Stimulated activated CD4-positive, alpha-beta T cell treated with anti-CD3 and anti-CD28 coated beads, Interleukin-4, amount 100 ng/mL, for 1 hour (primary cell): ENCODE measurements around the gene HS6ST2.

Source experiments
- DNase-seq: peaks from one replicate; pipeline ENCODE4 v3.0.0-alpha.2; 2020

HS6ST2 gene

DNA sequence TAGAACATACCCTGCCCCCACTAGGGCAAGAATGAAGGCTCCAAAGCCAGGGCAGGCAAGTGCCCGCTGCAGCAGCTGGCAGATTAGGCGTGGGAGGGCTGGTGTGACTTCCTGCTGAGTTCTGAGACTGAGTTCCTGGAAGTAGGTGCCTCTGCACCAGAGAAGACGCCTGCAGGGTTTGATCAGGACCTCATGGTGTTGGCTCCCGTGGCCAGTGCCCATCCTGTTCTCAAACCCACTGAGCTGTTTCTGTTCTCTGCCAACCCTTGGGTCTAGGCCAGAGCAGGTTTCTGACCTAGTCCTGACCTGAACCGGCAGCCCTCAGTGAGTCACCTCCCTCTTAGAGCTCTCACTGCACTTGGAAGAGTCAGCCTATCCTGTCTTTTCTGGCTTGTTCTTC lies 220.7 kb downstream of the HS6ST2 start:
- peak; percentile 19 for DNase-seq

DNA sequence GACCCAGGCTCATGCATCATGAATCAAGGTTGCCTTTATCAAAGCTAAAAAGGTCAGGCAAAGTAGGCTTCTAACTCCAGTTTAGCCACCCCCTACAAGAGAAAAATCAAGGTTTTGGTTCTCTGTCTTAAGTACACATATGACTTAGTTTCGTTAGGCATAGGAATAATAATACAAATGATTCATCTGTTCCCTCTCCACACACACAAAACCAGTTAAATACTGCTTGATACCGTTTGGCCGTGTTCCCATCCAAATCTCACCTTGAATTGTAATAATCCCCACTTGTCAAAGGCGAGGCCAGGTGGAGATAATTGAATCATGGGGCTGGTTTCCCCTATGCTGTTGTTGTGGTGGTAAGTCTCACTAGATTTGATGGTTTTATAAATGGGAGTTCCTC lies 226.2 kb downstream of the HS6ST2 start:
- no peak for DNase-seq

DNA sequence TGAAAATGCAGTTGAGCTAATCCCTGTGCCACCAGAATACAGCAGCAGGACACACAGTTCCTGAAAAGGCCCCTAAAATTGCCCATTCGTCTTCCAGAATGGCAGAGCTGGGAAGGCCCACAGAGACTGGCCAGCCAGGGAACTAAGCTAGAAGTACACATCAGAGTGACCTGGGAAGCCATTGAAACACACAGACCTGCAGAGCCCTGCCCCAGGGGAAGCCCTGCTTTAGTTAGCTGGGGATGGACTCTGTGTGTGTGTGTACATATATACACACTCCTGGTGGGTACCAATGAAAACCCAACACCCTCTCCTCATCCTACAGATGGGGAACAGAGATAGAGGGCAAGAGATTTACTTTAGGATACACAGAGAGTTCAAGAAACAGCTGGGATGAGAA lies 227.7 kb downstream of the HS6ST2 start:
- DNase-seq = no peak

DNA sequence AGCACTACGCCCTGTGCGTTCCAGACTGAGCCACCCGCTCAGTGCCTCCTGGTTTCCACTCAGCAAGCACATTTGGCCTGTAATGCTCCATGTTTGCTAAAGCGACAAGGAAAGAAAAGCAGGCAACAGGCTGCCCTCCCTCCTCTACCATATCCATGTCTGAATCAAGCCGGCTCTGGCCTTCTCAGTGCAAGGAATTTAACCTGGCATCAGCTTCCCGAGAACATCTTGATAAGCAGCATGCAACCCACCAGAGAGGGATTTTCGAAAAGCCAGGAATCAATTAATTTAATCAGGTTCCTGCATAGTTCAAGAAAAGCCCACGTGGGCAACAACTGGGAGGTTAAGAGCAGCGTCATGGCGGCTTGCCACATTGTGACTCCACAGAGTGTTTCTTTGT lies 228.2 kb downstream of the HS6ST2 start:
- DNase-seq = no peak

DNA sequence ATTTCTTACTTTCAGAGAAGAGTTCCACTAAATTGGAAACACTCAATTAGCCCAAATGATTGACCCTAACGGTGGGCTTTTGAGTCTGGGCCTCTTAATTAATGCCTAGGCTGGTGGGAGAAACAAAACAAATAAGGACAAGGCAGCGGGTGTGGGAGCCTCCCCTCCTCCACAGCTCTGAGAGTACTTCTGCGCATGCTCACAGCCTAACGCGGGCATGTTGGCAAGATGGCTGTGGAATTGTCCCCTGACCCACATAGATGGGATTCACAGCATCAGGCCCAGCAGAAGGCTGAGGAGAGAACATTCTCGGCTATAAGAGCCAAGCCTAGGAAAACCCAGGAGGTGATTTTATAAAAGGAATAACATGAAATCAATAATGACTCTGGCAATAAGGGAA lies 230.1 kb downstream of the HS6ST2 start:
- no peak for DNase-seq

DNA sequence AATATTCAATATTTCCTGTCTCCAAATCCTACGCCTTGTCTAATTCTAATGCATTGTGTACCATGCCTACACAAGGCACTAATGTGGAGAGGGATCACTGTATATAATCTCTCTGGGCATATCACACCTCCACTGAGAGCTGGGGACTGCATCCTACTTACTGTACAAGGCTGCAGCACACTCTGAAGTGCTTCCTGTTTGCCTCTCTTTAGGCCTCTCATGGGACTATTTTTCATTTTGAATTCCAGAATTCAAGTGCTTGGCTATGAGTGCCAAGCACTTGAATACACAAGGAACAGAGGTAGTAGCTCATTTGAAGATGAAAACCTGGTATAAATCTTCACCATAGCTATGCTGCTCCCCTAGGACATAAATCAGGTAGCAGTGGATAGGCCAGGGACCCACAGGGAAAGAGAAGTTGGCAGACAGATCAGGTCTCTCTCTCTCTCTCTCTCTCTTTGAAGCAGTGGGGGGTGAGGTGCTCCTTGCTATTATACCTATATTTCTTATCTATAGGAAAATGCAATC lies 239.9 kb downstream of the HS6ST2 start:
- DNase-seq = no peak

DNA sequence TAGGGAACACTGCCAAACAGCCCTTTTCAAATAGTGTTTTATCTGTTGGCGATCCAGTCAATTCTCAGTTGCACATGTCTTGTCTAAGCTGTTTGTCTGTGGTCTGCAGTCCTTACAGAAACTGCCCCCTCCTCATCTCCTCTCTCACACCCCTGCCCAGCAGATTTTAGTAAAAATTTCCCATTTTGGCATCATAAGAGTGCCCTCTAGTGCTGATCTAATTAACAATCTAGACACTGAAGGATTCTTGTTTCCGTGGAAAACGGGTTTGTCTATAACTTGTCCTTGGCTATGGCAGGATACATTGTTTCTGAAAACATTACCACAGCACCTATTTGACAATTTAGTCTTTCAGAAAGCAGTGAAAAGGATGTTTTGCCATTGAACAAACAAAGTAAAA lies 242.4 kb downstream of the HS6ST2 start:
- DNase-seq = no peak

DNA sequence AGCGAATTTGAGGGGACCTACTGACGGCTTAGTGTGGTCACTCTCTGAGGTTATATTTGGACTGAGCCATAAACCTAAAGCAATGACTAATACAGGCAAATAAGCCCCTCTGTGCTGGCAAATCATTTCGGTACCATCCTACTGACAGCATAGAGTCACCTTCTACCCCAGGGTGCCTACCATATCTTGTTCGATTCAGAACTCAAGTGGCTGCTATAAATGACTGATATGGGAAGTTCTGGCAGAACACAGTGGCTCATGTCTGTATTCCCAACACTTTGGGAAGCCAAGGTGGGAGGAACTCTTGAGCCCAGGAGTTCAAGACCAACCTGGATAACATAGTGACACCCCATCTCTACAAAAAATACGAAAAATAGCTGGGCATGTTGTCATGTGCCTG lies 243.5 kb downstream of the HS6ST2 start:
- DNase-seq = no peak

DNA sequence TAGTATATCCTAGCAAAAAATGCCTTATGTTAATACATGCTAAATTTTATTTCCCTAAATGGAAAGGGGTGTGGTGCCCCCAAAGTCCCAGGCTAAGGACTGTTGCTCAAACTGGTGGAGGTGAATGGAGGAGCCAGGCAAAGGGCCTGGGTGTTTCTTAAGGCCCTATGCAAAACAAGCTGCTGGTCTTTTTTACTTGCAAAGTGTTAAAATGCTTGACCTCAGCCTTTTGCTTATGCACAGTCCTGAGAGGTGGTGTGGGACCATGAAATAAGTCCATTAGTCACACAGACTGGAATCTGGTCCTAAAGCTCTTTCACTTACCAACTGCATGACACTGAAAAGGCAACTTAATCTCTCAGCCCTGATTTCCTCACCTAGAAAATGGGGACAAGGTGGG lies 246.1 kb downstream of the HS6ST2 start:
- DNase-seq = no peak

DNA sequence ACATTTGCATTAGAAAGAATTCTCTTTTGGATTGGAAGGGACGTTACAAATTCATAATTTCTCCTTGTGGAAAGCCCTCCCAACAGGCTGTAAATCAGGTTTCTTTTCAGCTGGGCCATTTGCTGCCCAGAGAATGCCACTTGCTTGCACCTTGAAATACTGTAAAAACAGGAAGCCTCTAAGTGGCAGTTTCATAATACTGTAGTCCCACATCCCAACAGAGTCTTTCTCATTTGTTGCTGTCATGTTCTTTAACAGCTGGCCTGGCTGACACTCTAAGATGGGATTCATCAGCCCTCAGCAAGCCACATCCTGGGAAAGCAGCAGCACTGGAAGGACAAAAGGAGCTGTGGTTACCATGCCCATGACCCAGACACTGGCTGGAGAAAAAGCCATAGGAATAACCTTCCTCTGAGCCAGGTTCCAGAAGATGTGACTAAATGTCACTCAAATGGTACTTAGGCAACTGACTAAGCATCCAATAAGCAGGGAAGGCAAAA lies 247.7 kb downstream of the HS6ST2 start:
- DNase-seq = no peak

DNA sequence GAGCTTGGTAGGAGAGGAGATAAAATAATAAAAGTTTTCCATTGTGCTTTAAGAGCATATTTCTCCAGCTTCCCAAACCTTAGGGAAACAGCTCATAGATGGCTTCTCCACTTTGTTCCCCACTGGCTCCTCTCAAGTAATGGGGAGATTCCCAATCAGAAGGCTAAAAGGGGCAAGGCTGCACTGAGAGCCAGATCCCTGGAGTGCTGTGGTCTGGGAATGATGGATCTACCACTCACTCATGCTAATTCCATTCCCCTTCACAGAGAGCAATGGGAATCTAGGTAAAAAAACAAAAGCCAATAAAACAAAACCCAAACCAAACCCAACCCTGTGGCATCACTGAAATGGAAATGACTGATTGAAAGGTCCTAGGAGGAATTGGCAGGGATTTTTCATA lies 249.9 kb downstream of the HS6ST2 start:
- no peak for DNase-seq

DNA sequence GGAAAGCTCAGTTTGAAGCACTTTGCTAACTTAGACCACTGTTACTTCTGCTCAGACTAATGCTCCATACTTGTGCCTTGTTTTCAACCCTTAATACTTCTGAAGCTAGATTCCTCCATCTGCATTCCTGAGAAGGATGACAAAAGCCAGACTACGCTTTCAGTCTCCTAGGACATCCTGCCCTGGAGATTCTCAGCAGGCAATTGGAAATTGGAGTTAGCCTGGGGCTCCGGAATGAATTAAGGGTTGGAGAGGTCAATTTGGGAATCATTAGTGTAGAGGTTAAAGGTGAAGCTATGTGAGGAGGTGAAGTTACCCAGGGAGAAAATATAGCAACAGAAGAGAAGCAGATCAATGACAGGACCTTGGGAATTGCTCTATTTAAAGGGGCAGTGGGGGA lies 253.7 kb downstream of the HS6ST2 start:
- no peak for DNase-seq

DNA sequence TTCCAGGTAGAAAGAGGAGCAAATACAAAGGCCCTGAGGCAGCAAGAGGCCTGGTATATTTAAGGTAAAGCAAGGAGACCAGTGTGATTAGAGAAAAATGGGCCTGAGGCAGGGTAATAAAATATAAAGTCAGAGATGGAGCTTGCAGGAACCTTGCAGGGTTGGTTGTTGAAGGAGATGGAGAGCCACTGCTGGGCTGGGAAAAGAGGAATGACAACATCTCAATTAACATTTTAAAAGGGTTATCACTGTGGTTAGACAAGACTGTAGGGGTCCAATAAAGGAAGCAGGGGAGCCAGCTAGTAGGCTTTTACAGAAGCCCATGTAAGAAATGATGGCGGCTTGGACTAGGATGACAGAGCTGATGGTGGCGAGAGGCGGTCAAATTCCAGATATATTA lies 264.0 kb downstream of the HS6ST2 start:
- DNase-seq = no peak

DNA sequence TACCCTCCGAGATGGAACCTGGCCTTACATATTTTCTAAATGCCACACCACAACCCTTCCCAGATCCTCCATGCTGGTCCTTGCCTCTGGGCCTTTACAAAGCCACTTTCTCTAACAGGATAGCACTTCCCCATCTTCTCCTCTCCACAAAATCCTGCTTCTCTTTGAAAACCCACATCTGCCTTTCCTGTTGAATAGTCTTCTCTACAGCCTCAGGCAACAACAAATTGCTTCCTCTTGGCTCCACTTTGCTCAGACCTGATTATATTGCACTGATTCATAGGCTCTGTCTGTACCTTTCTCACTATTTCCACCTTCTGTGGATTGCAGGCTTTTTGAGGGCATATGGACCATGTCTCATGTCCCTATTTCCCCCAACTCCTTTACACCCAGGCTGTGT lies 265.9 kb downstream of the HS6ST2 start:
- no peak for DNase-seq

DNA sequence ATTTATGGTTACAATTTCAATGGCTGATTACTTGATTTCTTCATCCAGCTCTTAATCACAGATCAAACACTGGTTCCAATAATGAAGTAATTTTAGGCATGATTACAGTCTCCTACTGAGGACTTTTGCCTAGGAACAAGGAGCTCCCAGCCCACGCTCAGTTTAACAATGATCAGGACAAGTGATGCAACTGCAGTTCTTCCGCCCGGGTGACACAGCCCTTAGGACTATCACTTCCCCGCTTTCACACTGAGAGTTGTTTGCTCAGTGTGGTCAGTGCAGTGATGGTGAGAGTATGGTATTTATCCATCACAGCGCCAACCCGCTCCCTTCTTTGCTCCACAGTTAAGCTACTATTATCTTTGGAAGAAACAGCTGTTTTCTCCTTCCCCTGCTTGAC lies 266.4 kb downstream of the HS6ST2 start:
- DNase-seq = no peak

DNA sequence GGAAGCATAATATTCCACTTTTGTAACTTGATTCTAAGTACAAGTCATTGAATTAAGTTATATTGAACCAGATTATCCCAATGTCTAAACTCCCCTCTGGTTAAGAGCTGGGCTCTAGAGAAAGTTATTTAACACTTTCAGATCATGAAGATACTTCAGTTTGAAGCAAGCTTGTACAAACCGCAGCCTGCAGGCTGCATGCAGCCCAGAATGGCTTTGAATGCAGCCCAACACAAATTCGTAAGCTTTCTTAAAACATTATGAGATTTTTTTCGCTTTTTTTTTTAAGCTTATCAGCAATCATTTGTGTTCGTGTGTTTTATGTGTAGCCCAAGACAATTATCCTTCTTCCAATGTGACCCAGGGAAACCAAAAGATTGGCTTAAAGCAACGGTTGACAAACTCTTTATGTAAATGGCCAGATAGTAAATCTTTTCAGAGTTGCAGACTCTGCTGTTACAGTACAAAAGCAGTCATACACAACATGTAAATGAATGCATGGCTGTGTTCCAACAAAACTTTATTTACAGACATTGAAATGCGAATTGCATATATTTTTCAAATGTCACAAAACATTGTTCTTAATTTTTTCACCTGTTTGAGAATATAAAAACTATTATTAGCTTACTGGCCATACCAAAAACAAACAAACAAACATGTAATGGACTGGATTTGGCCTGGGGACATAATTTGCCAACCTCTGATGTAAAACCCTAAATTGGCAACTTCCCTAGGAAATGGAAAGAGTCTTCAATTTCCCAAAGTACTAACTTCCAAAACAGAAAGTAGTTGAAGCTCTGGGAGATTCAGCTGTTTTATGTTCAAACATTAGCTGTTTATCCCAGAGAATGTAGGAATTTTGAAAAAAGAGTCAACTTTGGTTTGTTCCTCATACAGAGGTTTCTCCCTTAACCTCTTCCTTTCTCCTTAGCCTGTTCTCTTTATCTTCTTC lies 268.5 kb downstream of the HS6ST2 start:
- DNase-seq = no peak

DNA sequence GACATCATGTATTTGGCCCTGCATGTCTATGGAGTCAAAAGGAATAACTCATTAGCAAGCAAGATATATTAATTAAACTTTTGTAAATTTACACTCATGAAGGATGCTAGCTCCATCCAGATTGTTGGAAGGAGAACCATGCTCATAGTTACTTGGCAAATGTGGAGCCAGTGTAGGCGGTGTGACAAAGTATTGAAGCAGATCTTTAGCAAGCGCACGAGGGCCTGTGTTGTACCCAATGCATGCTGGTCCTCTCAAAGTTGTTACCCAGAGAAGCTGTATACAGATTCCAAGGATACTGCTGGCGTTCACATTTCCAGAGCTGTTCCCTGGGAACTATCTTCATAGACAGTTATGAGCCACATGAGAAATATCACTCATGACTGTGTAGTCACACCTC lies 273.2 kb downstream of the HS6ST2 start:
- no peak for DNase-seq

DNA sequence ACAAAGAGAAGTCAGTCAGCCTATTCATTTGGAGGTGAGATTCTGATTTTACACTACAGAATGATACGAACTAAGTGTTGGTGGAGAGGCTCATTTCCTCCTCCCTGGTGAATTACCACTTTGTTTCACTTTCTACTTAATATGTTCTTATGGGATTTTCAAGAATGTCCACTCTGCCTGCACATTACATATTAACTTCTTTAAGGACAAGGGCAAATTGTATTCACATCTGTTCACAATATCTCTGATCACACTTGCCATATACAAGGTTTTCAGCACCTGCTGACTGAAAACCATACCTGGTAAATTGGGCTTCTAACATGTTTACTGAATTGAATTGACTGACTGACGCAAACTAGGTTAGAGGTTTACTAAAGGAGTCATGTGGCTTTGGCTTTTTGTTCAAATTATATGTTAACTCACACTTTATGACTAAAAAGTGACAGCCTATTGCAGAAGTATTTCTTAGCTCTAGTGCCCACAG lies 281.2 kb downstream of the HS6ST2 start:
- DNase-seq = no peak

DNA sequence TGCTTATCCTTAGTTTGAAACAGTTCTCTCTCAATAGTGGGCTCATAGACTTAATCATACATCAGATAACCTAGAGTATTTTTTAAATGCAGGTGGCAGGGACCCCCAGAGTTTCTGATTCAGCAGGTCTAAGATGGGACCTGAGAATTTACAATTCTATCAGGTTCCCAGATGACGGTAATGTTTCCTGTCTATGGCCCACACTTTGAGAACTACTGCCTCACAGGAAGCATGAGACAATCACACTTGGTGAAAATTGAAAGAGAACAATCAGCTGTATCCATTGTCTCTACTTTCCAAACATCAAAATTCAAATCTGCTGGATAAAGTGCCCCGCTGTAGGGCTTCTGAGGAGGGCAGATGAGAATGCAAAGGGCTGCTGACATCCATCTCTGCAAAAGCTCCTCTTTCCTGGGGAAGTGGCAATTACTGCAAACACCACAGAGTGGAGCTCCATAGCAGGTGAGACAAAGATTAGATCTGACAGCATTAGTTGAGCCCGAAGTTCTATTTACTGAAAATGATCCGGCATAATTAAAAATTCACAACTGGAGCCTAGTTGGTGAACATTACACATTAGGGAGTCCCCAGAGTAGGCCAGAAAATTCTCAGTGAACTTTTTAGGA lies 281.8 kb downstream of the HS6ST2 start:
- no peak for DNase-seq

DNA sequence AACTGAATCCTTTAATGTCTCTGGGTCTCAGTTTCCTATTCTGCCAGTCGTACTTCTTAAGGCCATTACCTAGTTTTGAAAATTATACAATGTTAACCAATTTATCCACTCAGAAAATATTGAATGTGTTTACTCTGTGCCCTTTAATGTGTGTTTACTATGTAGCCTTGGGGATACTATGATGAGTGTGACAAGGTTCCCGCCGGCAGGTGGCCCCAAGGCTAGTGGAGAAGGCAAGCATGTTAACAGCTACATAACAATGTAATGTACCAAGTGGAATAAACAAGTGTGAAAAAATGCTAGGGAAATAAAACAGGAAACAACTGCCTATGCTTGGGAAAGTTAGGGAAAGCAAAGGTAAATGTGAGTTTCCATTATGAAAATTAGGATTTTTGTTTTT lies 282.3 kb downstream of the HS6ST2 start:
- DNase-seq = no peak

DNA sequence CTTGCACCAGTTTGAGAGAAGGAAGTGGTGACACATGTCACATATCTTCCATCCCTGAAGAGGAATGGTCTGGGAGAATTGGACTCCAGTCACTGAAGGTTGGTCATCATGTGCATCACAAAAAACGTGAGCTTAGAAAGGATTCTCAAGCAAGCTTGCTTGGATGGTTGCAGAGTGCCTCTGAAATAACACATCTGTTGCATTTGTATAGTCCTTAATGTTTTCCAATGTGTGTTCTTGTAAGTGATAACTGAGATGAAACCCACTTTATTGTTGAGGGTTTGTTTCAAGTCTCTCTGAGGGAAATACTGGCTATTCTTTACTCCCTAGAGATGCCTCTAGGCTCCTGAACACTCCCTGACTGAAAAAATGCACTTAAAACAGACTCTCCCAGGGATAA lies 285.1 kb downstream of the HS6ST2 start:
- no peak for DNase-seq

DNA sequence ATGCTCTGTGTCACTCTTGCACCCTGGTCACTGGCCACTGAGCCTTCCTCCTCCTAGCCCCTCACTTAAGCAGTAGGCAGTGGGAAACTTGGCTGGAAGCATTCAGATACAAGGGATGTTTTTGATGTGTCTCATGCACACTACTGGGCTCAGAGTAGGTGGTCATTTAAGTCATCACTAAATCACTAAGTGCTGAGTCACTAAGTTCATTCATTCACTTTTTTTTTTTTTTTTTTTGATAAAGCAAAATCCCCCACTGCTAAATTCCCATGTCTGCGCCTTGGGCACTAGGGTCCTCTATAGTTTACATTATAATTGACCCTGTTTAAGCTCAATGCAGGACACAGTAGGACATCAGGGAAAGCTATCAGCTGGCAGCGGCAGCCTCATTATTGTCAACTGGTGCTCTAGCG lies 287.2 kb downstream of the HS6ST2 start:
- no peak for DNase-seq

DNA sequence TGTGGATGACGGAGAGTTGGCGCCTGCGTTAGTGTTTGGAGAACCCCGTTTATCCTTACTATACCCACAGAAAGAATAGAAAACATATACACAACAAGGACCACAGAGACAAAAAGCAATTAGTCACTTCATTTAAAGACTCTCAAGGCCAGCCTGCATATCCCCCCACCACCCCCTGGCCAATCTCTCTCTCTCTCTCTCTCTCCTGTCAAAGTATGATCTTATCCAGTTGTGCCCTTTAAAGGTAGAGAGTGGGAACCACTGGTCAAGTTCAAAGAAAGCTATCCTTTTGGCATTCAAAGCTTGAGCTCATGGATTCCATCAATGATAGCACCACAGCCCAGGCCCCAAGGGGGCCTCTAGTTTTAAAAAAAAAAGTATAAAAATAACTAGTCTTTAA lies 289.3 kb downstream of the HS6ST2 start:
- DNase-seq = no peak

DNA sequence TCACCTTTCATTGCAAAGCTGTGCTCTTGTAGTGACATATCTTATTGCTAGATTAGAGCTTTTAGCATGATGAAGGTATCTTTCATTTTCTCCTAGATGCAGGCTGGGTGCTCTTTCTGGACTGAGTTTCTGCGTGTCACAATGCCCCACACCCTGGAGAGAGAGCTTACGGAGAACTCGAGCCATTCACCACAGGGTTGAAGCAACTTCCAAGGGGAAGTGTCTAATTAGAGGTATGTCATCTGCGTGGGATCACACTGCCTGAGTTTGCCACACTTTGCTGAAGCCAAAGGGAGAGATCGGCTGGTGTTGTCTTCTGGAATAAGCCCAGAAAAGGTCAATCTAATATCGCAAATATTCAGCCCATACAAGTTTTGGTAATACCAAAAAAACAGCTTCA lies 290.3 kb downstream of the HS6ST2 start:
- DNase-seq = no peak
